H1 (cell line): Measurements from ENCODE around the gene FAM241A. TPM values are rescaled to one million over a fixed set of nuclear protein-coding genes. Genes with fewer than 3 reads are reported as not detected.

Experiments
- CTCF ChIA-PET: fragments of 300-600 bp; sonication (Branson Sonifier 250); formaldehyde crosslinking; loops from one replicate; lab custom pipeline; 2021; ENCODE audit not compliant: partially characterized antibody; lab: Charles Lee
- POLR2A ChIA-PET: fragments of 300-600 bp; sonication (Branson Sonifier 250); formaldehyde crosslinking; loops from one replicate; lab custom pipeline; 2021; ENCODE audit warnings: inconsistent platforms; ENCODE audit not compliant: partially characterized antibody; lab: Charles Lee
- DNase-seq, 2 experiments: peaks; one replicate each; pipeline versions ENCODE4 v3.0.0 to v3.0.0-alpha.2; 2010 to 2022; ENCODE audit warnings: low spot score in 2 of 2, low read depth in 1 of 2, mixed read lengths in 1 of 2
- FAIRE-seq: peaks from 2 replicates; lab custom pipeline; 2011; peaks lifted over from hg19 to GRCh38; lab: Jason Lieb, UNC
- H2AFZ ChIP-seq: 2 replicates; pipeline ENCODE4 v1.8.1; 2012; ENCODE audit warnings: low read length, inconsistent platforms
- H2AK5ac ChIP-seq: 2 replicates; pipeline ENCODE4 v1.6.1; 2013; ENCODE audit warnings: low read depth, low read length
- H2BK120ac ChIP-seq: replicated peaks from 2 replicates; pipeline ENCODE3; 2013; ENCODE audit warnings: low read depth, low read length, inconsistent platforms
- H2BK12ac ChIP-seq: 2 replicates; pipeline ENCODE4 v1.6.1; 2013; ENCODE audit warnings: low read depth, low read length
- H2BK15ac ChIP-seq: 2 replicates; pipeline ENCODE4 v1.6.1; 2013; ENCODE audit warnings: low read length
- H2BK20ac ChIP-seq: 2 replicates; pipeline ENCODE4 v1.6.1; 2013; ENCODE audit warnings: low read length
- H2BK5ac ChIP-seq: 2 replicates; pipeline ENCODE4 v1.6.1; 2013; ENCODE audit warnings: low read depth, low read length
- H3K14ac ChIP-seq: 2 replicates; pipeline ENCODE4 v1.6.1; 2013; ENCODE audit warnings: inconsistent platforms; ENCODE audit not compliant: insufficient read length
- H3K18ac ChIP-seq: 2 replicates; pipeline ENCODE4 v1.6.1; 2013; ENCODE audit warnings: low read length; ENCODE audit errors: extremely low read depth
- H3K23ac ChIP-seq: 2 replicates; pipeline ENCODE4 v1.6.1; 2013; ENCODE audit warnings: inconsistent platforms; ENCODE audit not compliant: insufficient read length
- H3K23me2 ChIP-seq: 2 replicates; pipeline ENCODE4 v1.6.1; 2013; ENCODE audit warnings: low read depth, low read length
- H3K27ac ChIP-seq: 2 replicates; pipeline ENCODE4 v1.6.1; 2011; ENCODE audit warnings: low read depth, low read length, inconsistent platforms
- H3K27me3 ChIP-seq, 4 experiments: replicated peaks in 1 of 4; 1 replicate in 1 of 4; 2 replicates in 3 of 4; pipeline versions ENCODE4 v1.6.1 to v1.8.1; 2011 to 2013; ENCODE audit warnings: low read length in 3 of 4, mild to moderate bottlenecking in 3 of 4, inconsistent platforms in 2 of 4, mixed read lengths in 2 of 4, moderate library complexity in 1 of 4; ENCODE audit not compliant: control insufficient read depth in 3 of 4, insufficient read depth in 3 of 4; ENCODE audit errors: extremely low read depth in 1 of 4
- H3K36me3 ChIP-seq, 4 experiments: 2 replicates each; pipeline versions ENCODE4 v1.6.1 to v1.8.1; 2011 to 2013; ENCODE audit warnings: mild to moderate bottlenecking in 4 of 4, low read length in 3 of 4, moderate library complexity in 2 of 4, control low read depth in 1 of 4, inconsistent platforms in 1 of 4; ENCODE audit not compliant: insufficient read depth in 4 of 4, control insufficient read depth in 2 of 4
- H3K4ac ChIP-seq: replicated peaks from 2 replicates; pipeline ENCODE3; 2013; ENCODE audit warnings: low read length, low read depth, mixed read lengths, inconsistent platforms; ENCODE audit not compliant: insufficient read length
- H3K4me1 ChIP-seq, 4 experiments: replicated peaks in 1 of 4; 1 replicate in 1 of 4; 2 replicates in 3 of 4; pipeline versions ENCODE4 v1.6.1 to v1.8.1; 2011 to 2013; ENCODE audit warnings: low read length in 3 of 4, inconsistent platforms in 2 of 4, mixed read lengths in 1 of 4; ENCODE audit not compliant: insufficient read depth in 4 of 4, control insufficient read depth in 3 of 4
- H3K4me2 ChIP-seq, 2 experiments: 2 replicates each; pipeline versions ENCODE4 v1.6.1 to v1.8.1; 2011 to 2013; ENCODE audit warnings: low read depth in 2 of 2, low read length in 2 of 2, control low read depth in 1 of 2, inconsistent platforms in 1 of 2, mild to moderate bottlenecking in 1 of 2; ENCODE audit not compliant: insufficient read depth in 1 of 2
- H3K4me3 ChIP-seq, 4 experiments: fragments of 200-600, 300-600 bp in 1 of 4; sonication (generic), shearing (Covaris generic), sonication (Bioruptor Twin) in 1 of 4; 2 replicates each; pipeline versions ENCODE4 v1.5.1 to v1.8.1; 2011 to 2016; ENCODE audit warnings: low read length in 4 of 4, low read depth in 3 of 4, control low read depth in 2 of 4, inconsistent platforms in 2 of 4, mild to moderate bottlenecking in 2 of 4, mixed read lengths in 1 of 4, moderate library complexity in 1 of 4; ENCODE audit not compliant: insufficient read depth in 2 of 4; ENCODE audit errors: extremely low read depth in 1 of 4
- H3K56ac ChIP-seq: replicated peaks from 2 replicates; pipeline ENCODE3; 2013; ENCODE audit warnings: low read depth, mild to moderate bottlenecking, mixed read lengths, low read length, inconsistent platforms; ENCODE audit not compliant: insufficient read length
- H3K79me1 ChIP-seq: 2 replicates; pipeline ENCODE4 v1.6.1; 2013; ENCODE audit warnings: low read depth, low read length, control low read depth
- H3K79me2 ChIP-seq, 2 experiments: 2 replicates each; pipeline versions ENCODE4 v1.6.1 to v1.8.1; 2012 to 2013; ENCODE audit warnings: low read length in 2 of 2, mild to moderate bottlenecking in 2 of 2, inconsistent platforms in 1 of 2; ENCODE audit not compliant: insufficient read depth in 2 of 2, control insufficient read depth in 1 of 2
- H3K9ac ChIP-seq, 4 experiments: replicated peaks in 1 of 4; 1 replicate in 1 of 4; 2 replicates in 3 of 4; pipeline versions ENCODE4 v1.6.1 to v1.8.1; 2011 to 2013; ENCODE audit warnings: low read depth in 3 of 4, low read length in 3 of 4, control low read depth in 2 of 4, mild to moderate bottlenecking in 2 of 4, moderate library complexity in 2 of 4, inconsistent platforms in 1 of 4; ENCODE audit errors: extremely low read depth in 1 of 4
- H3K9me3 ChIP-seq, 2 experiments: 2 replicates each; pipeline versions ENCODE4 v1.6.1 to v1.8.1; 2012 to 2013; ENCODE audit warnings: mild to moderate bottlenecking in 2 of 2, moderate library complexity in 2 of 2, control low read depth in 1 of 2, inconsistent platforms in 1 of 2, low read depth in 1 of 2, low read length in 1 of 2, mixed read lengths in 1 of 2; ENCODE audit not compliant: insufficient read depth in 2 of 2
- H4K20me1 ChIP-seq, 2 experiments: replicated peaks in 1 of 2; 2 replicates each; pipeline versions ENCODE3 to v1.8.1; 2011 to 2013; ENCODE audit warnings: inconsistent platforms in 2 of 2, low read length in 2 of 2, mild to moderate bottlenecking in 1 of 2; ENCODE audit not compliant: insufficient read depth in 2 of 2, control insufficient read depth in 1 of 2
- H4K5ac ChIP-seq: 2 replicates; pipeline ENCODE4 v1.6.1; 2013; ENCODE audit warnings: low read length, low read depth, mixed read lengths, inconsistent platforms; ENCODE audit not compliant: insufficient read length
- H4K8ac ChIP-seq: 2 replicates; pipeline ENCODE4 v1.8.0; 2013; ENCODE audit warnings: mild to moderate bottlenecking, moderate library complexity, low read length, inconsistent platforms; ENCODE audit not compliant: insufficient read depth; ENCODE audit errors: extremely low read depth
- H4K91ac ChIP-seq: replicated peaks from 2 replicates; pipeline ENCODE3; 2013; ENCODE audit warnings: low read length, mixed read lengths, inconsistent platforms; ENCODE audit not compliant: insufficient read length
- CBX8 ChIP-seq: fragments of 300-800, 300-1000 bp; sonication (generic); IDR thresholded peaks from 2 replicates; pipeline ENCODE4 v1.7.1; 2016; ENCODE audit warnings: low read depth, low read length, borderline replicate concordance
- EZH2 ChIP-seq: fragments of 200-600 bp; sonication (generic); IDR thresholded peaks from 2 replicates; pipeline ENCODE4 v1.7.1; 2012; ENCODE audit warnings: low read depth, mild to moderate bottlenecking, moderate library complexity, low read length, inconsistent platforms; ENCODE audit not compliant: severe bottlenecking
- JUN ChIP-seq: IDR thresholded peaks from 2 replicates; pipeline ENCODE4 v1.6.1; 2011; ENCODE audit warnings: low read depth, mild to moderate bottlenecking, improper control_type of control experiment, low read length
- KDM4A ChIP-seq: IDR thresholded peaks from one replicate; pipeline ENCODE4 v1.7.1; 2012; ENCODE audit warnings: low read depth, mild to moderate bottlenecking, moderate library complexity, low read length, inconsistent platforms; ENCODE audit not compliant: severe bottlenecking
- POLR2A ChIP-seq, 2 experiments: IDR thresholded peaks; 1 replicate in 1 of 2; 2 replicates in 1 of 2; pipeline ENCODE4 v1.6.1; 2011; ENCODE audit warnings: low read depth in 2 of 2, low read length in 2 of 2, mild to moderate bottlenecking in 2 of 2; ENCODE audit errors: control extremely low read depth in 1 of 2
- POLR2AphosphoS5 ChIP-seq: IDR thresholded peaks from 2 replicates; pipeline ENCODE4 v1.6.1; 2011; ENCODE audit warnings: low read depth, low read length
- POU5F1 ChIP-seq: IDR thresholded peaks from 2 replicates; pipeline ENCODE4 v1.6.1; 2011; ENCODE audit warnings: low read depth, mild to moderate bottlenecking, low read length, moderate library complexity
- SP4 ChIP-seq: IDR thresholded peaks from 2 replicates; pipeline ENCODE4 v1.6.1; 2012; ENCODE audit warnings: low read length, inconsistent platforms
- TAF1 ChIP-seq: IDR thresholded peaks from 2 replicates; pipeline ENCODE4 v1.6.1; 2011; ENCODE audit warnings: mild to moderate bottlenecking, low read depth, low read length
- TEAD4 ChIP-seq: IDR thresholded peaks from 2 replicates; pipeline ENCODE4 v1.6.1; 2012; ENCODE audit warnings: low read depth, low read length, inconsistent platforms, mixed read lengths
- WGBS, 2 experiments: shearing (Covaris generic) in 1 of 2; methylation state at CpG; one replicate each; pipeline versions ENCODE4 v1.1.6 to v1.1.7; 2013 to 2015; ENCODE audit warnings: low lambda C conversion rate in 2 of 2, mixed read lengths in 2 of 2, inconsistent platforms in 1 of 2, low coverage in 1 of 2, missing lambda C conversion rate in 1 of 2; ENCODE audit not compliant: insufficient replicate concordance in 2 of 2, insufficient coverage in 1 of 2, insufficient read length in 1 of 2; ENCODE audit errors: extremely low coverage in 1 of 2, missing lambda C conversion rate in 1 of 2; 5-methylcytosine and 5-hydroxymethylcytosine counted together
- polyA plus RNA-seq, 7 experiments: library from polyadenylated mRNA; depleted of rRNA in 3 of 7; stranded (reverse) in 5 of 7; unstranded in 2 of 7; fragments of >200 nt in 5 of 7; fragments of 200-250 nt in 2 of 7; gene quantifications; 1 replicate in 5 of 7; 2 replicates in 1 of 7; 4 replicates in 1 of 7; pipeline versions ENCODE4 v1.2.1 to v1.2.3, GENCODE V29; 2011 to 2013; ENCODE audit warnings: missing spikeins in 2 of 7, mixed read lengths in 2 of 7
- total RNA-seq: library from RNA; stranded (reverse); fragmentation: NEBNext Ultra II Directional; extraction: Animal tissue kit (Norgen Biotek cat#: 25700); gene quantifications from 2 replicates; pipeline ENCODE4 v1.2.1, GENCODE V29; 2021
- TF ChIP-seq, protein P1 (sequence below): IDR thresholded peaks from 2 replicates; pipeline ENCODE4 v1.6.1; 2012; ENCODE audit warnings: low read length, inconsistent platforms

The FAM241A gene
- total and polyA plus RNA-seq, 2 of the 8 experiments (the other 6 are each of a cell fraction or from before 2014, with no cell fraction given): 0.20 to 0.73 TPM

DNA sequence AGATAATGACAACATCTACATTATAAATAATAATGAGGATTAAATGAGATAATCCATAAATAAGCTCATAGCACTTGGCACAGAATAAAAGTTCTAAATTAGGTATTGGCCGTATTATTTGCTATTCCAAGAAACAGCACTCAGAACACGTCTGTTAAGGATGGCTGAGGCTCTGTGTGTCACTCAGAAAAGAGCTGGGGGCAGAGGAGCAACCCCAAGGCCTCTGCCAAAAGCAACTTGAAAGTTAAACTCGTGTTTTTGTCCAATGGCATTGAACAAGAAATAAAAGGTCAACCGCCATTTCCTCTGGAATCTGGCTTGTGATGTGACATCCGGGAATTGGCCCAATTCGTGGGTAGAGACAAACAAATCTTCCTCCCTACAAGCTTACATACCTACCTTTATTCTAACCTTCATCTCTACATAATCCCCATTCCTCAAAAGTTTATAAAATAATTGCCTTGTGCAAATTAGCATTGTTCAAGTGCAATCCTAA lies 42.3 kb upstream of the FAM241A start:
- H3K79me1 ChIP-seq: no peaks in the 10 kb centered on the region
- no peaks in the 10 kb centered on the region for H3K23me2 ChIP-seq
- no peaks in the 10 kb centered on the region for H3K36me3 ChIP-seq
- TF ChIP-seq, protein P1, sequence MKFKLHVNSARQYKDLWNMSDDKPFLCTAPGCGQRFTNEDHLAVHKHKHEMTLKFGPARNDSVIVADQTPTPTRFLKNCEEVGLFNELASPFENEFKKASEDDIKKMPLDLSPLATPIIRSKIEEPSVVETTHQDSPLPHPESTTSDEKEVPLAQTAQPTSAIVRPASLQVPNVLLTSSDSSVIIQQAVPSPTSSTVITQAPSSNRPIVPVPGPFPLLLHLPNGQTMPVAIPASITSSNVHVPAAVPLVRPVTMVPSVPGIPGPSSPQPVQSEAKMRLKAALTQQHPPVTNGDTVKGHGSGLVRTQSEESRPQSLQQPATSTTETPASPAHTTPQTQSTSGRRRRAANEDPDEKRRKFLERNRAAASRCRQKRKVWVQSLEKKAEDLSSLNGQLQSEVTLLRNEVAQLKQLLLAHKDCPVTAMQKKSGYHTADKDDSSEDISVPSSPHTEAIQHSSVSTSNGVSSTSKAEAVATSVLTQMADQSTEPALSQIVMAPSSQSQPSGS: no peak
- TF ChIP-seq CBX8: no peak
- TF ChIP-seq KDM4A: no peak
- TF ChIP-seq POLR2A (IDR thresholded peaks at IDR 0.05; ENCODE audit: control extremely low read depth in 1 of 2, low read depth in 2 of 2, low read length in 2 of 2): no peak
- TF ChIP-seq EZH2: no peak
- TF ChIP-seq POU5F1: no peak
- no peak for TF ChIP-seq JUN
- no peak for TF ChIP-seq TAF1
- TF ChIP-seq POLR2AphosphoS5: no peak
- no peak for TF ChIP-seq TEAD4
- TF ChIP-seq SP4: no peak
- no peaks in the 10 kb centered on the region for H4K20me1 ChIP-seq
- H2BK120ac ChIP-seq: no peak overlapping the region
- H4K8ac ChIP-seq: no peak overlapping the region; the same call in 1 of the 2 replicates
- H3K4me1 ChIP-seq: no peaks in the 10 kb centered on the region
- no peak overlapping the region for H2BK5ac ChIP-seq
- no peak overlapping the region for H4K91ac ChIP-seq
- no peak overlapping the region for H3K18ac ChIP-seq
- no peak overlapping the region for H3K14ac ChIP-seq
- ChIA-PET CTCF (interaction anchor here (0.6 to 7.3 kb wide), 3 partner anchors 133 to 536 kb away, joined by 3 to 97 read pairs (median 3); no protein-coding TSS in a partner anchor), POLR2A (interaction anchor here (0.6 kb wide), 1 partner anchor 139 kb away, joined by 3 read pairs; no protein-coding TSS in a partner anchor)
- H2BK15ac ChIP-seq: no peak overlapping the region
- H2AK5ac ChIP-seq: no peak overlapping the region
- H3K9me3 ChIP-seq: no peaks in the 10 kb centered on the region
- no peak for FAIRE-seq
- no peak overlapping the region for H2AFZ ChIP-seq
- H3K9ac ChIP-seq: no peak overlapping the region
- no peak overlapping the region for H2BK12ac ChIP-seq
- DNase-seq: no peak
- H4K5ac ChIP-seq: no peak overlapping the region
- no peak overlapping the region for H3K4ac ChIP-seq
- no peaks in the 10 kb centered on the region for H3K79me2 ChIP-seq
- H3K4me3 ChIP-seq: no peak overlapping the region
- H3K56ac ChIP-seq: no peak overlapping the region
- 90% methylated on average over 6 of the region's 6 CpGs; no CpG with 5 or more reads in 1 of the 2 experiments for WGBS, 2 experiments
- H2BK20ac ChIP-seq: no peak overlapping the region
- no peak overlapping the region for H3K23ac ChIP-seq
- no peak overlapping the region for H3K27ac ChIP-seq
- peaks cover 0 to 1% (median 0%) of the 10 kb centered on the region in 4 experiments; a peak in 1 of 7 replicates for H3K27me3 ChIP-seq
- H3K4me2 ChIP-seq: no peak overlapping the region
